ENCODE data around the gene ST8SIA4.
A peak's percentile ranks its signal among the peaks of the same experiment; 100 is the strongest.

ST8SIA4 gene, protein sequence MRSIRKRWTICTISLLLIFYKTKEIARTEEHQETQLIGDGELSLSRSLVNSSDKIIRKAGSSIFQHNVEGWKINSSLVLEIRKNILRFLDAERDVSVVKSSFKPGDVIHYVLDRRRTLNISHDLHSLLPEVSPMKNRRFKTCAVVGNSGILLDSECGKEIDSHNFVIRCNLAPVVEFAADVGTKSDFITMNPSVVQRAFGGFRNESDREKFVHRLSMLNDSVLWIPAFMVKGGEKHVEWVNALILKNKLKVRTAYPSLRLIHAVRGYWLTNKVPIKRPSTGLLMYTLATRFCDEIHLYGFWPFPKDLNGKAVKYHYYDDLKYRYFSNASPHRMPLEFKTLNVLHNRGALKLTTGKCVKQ

DNA sequence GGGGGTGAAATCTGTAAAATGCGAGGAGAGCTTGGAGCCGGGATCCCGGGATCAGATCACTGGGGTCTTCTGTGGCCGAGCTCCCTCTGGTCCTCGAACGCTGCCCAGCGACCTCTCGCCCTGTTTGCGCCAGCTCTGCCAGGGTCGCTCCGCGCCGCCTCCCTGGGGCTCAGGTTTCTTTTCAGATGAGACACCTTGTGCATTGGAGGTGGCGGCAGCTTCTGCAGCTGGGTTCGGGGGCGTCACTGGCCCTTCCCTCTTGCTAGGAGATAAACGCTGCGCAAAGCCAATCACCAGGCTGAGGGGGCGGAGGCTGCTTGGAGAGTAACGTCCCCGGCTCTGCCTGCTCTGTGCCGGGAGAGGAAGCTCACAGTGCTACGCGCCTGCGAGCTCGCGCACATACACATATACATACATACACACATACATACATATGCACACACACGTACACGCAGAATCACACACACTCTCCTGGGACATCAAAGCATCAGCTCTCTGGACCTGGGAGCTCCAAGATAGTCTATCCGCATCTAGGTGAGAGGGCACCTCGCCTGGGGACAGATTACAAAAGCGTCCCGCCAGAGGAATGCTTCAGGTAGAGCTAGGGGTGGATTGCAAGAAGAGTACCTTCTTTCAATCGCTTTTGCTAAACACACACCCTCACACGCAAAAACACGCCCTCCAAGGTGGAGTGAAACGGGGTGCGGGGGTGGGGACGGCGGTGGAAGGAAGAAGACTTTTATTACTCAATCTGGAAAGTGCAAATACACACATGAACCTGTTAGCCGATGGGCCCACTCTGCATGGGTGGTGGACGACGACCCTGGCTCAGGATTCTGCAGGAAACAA is at the start of gene ST8SIA4:
TSS of gene ST8SIA4 (minus strand) at position 244 of the 849 bp plus-strand sequence. CDS start 327 bp downstream, outside the sequence.
- Mint-ChIP-seq H3K4me3 (peak within 1 kb of the TSS; percentile 98), H3K4me1 (peaks cover 51% of the 10 kb centered on the region), H3K27ac (peak within 1 kb of the TSS; percentile 97), H3K27me3 (no peaks in the 10 kb centered on the region), H3K9me3 (no peaks in the 10 kb centered on the region), H3K36me3 (peaks cover 14% of the 10 kb centered on the region)
- ATAC-seq, result peak; percentile 89

DNA sequence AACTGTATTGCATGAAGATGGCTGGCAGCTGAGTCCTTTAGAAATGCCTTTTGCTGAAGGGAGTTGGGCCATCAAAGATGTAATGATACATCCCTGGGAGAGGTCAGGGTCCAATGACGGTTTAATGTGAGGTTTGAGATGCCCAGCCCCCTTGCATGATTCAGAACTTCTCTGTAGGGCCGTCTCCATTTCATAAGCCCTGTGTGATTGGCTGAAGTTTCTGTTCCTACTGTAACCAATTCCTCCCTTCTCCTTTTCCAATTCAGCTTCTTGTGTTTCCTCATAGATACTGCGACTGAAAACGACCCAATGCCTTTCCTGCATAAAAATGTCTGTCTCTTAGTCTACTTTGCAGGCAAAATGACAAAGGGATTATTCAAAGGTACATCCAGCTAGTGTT is 47.9 kb upstream of the ST8SIA4 start:
- no peaks in the 10 kb centered on the region for H3K27me3 Mint-ChIP-seq
- H3K9me3 Mint-ChIP-seq, result peaks cover 8% of the 10 kb centered on the region
- peaks cover 6% of the 10 kb centered on the region for H3K36me3 Mint-ChIP-seq
- H3K4me3 Mint-ChIP-seq, result no peak overlapping the region
- no peak for ATAC-seq
- H3K4me1 Mint-ChIP-seq, result no peaks in the 10 kb centered on the region
- H3K27ac Mint-ChIP-seq, result no peak overlapping the region

DNA sequence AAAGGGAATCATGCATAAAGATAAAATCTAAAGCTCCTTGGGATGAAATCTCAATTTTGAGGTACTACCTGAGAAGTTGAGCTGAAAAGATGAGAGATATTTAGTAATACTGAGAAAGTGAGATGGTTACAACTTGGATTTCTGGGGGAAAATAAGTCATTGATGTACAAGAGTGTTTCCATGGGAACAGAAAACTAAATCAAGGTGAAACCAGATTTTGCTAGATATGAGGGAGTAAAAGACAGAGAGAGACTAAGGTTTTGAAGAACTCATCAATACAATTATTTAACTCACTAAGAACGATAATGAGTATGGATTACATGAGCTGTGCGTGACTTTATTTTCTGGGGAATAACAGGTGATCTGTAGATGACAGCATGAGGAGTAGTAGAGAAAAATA is 10.2 kb upstream of the ST8SIA4 start:
- no peaks in the 10 kb centered on the region for H3K27me3 Mint-ChIP-seq
- ATAC-seq, result no peak
- H3K4me3 Mint-ChIP-seq, result no peak overlapping the region
- peaks cover 19% of the 10 kb centered on the region for H3K36me3 Mint-ChIP-seq
- peaks cover 25% of the 10 kb centered on the region for H3K4me1 Mint-ChIP-seq
- no peaks in the 10 kb centered on the region for H3K9me3 Mint-ChIP-seq
- H3K27ac Mint-ChIP-seq, result no peak overlapping the region

DNA sequence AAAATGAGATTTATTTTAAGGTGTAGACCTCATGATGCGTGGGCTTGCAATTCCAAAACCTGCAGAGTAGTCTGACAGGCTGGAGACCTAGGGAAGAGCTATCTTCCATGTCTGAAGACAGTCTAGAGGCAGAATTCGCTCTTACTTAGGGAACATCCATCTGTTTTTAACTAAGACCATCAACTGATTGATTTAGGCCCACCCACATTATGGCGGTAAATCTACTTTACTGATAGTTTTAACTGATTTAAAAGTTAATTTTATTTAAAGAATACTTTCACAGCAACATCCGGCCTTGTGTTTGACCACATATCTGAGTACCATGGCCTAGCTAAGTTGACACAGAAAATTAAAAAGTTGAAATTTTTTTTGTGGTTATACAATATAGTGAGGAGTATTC is 6.0 kb upstream of the ST8SIA4 start:
- no peak for ATAC-seq
- no peaks in the 10 kb centered on the region for H3K36me3 Mint-ChIP-seq
- peaks cover 49% of the 10 kb centered on the region for H3K4me1 Mint-ChIP-seq
- H3K27ac Mint-ChIP-seq, result no peak overlapping the region
- H3K9me3 Mint-ChIP-seq, result no peaks in the 10 kb centered on the region
- H3K27me3 Mint-ChIP-seq, result no peaks in the 10 kb centered on the region
- no peak overlapping the region for H3K4me3 Mint-ChIP-seq

DNA sequence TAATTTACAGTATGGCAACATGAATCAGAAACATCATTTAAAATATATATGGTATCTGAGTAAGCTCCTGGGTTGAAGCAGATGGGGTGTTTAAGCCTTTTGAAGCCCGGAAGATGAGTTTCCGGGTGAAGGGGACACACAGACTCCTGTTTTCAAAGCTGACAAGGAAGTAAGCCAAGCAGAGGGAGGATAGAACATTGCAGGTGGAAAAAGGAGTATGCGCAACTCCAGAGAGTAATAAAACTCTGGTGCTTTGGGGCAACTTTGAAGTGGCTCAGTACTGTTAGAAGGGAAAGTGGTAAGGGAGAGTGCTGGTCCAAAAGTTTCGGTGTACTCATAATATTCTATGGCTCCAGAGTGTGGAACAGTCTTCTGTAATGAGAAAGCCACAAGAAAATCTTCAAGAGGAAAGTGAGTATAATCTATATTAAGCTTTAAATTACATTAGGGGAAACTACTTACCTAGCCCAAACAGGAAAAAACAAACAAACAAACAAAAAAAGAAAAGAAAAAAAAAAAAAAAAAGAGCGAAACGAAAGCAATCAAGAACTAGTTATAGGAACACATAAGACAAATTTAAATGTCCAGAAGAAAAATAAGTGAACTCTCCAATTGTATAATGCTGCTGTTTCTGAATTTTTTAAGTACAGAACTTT is 2.3 kb upstream of the ST8SIA4 start:
- H3K36me3 Mint-ChIP-seq, result peaks cover 10% of the 10 kb centered on the region
- no peaks in the 10 kb centered on the region for H3K9me3 Mint-ChIP-seq
- H3K4me3 Mint-ChIP-seq, result peak overlapping the region; percentile 98
- ATAC-seq, result no peak
- peaks cover 45% of the 10 kb centered on the region for H3K4me1 Mint-ChIP-seq
- H3K27ac Mint-ChIP-seq, result peak overlapping the region; percentile 97
- no peaks in the 10 kb centered on the region for H3K27me3 Mint-ChIP-seq

DNA sequence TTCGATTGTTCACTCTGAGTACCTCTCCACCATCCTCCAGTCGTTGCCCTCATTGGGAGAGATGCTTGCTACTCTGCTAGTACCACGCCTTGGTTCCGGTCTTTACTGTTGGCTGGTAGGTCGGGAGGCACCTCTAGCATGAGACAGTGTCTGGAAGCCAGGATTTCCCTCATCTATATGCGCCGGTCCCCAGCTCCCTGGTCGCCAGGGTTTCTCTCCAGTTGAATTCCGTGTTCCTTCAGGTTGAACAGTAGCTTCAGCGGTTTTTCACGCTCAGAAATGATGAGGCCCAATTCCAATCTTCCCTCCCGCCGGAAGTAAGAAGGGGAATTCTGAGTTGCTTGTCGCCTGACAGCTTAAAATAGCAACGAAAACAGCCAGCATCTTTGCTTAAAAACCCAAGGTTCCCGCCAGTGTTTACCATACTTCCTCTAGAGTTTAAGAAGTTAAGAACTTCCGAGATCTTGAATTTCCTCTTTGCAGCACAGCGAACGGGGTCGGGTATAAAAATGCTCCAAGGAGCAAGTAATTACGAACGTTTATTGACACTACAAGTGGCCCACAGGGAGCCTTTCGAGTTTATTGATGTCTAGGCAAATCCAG is 1.3 kb upstream of the ST8SIA4 start:
- Mint-ChIP-seq H3K4me1 (peaks cover 44% of the 10 kb centered on the region), H3K27ac (peak overlapping the region; percentile 97), H3K36me3 (peaks cover 10% of the 10 kb centered on the region), H3K4me3 (peak overlapping the region; percentile 98), H3K9me3 (no peaks in the 10 kb centered on the region), H3K27me3 (no peaks in the 10 kb centered on the region)
- ATAC-seq, result peak; percentile 53

DNA sequence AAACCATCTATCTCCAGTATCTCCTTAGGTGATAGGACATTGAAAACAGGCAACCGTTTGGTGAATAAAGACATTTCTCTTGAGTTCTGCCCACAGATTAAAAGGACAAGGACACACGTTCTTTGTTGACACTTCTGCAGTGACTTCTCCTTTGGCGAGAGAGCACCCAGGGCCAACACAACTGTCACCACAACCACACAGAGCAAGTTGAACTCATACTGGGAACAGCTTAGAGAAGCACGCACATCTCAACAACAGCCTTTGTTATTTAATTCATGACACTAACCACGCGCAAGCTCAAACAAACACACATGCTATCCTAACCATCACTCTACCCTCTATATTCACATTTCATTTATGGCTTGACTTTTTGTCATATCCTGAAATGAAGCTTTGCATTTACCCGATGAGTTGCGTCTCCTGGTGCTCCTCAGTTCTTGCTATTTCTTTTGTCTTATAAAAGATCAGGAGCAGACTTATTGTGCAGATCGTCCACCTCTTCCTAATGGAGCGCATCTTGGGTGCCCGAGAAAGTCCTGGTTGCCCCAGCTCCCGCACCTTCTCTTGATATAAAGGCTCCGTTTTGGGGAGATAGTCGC is 543 bp downstream of the ST8SIA4 start:
- H3K36me3 Mint-ChIP-seq, result peaks cover 14% of the 10 kb centered on the region
- peak overlapping the region; percentile 98 for H3K4me3 Mint-ChIP-seq
- peak overlapping the region; percentile 97 for H3K27ac Mint-ChIP-seq
- peaks cover 45% of the 10 kb centered on the region for H3K4me1 Mint-ChIP-seq
- no peaks in the 10 kb centered on the region for H3K9me3 Mint-ChIP-seq
- H3K27me3 Mint-ChIP-seq, result no peaks in the 10 kb centered on the region
- ATAC-seq, result peak; percentile 20

DNA sequence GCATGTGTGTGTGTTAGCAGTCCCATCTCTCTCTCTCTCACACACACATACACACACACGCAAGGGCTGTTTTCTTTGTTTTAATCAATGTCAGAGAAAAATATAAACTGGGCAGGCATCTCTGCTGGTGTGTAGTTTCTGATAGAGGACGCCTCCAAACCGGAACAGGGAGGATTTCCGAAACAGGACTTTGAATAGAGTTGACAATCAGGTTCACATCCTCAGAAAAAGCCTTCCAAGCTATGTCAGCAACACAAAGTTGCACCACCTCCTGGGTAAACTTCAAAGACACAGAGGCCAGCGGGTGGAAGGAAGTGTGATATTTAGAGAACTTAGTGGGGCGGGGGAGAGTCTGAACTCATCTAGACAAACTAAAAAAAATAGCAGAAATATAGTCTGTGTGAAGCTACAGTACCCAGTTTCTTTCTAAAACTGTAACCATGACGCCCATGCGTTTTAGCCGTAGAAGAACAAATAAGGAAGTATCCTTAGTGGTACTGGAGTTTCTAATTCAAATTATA is 1.2 kb downstream of the ST8SIA4 start:
- Mint-ChIP-seq H3K27me3 (no peaks in the 10 kb centered on the region), H3K9me3 (no peaks in the 10 kb centered on the region), H3K36me3 (peaks cover 14% of the 10 kb centered on the region), H3K4me3 (peak overlapping the region; percentile 98), H3K4me1 (peaks cover 39% of the 10 kb centered on the region), H3K27ac (peak overlapping the region; percentile 97)
- peak; percentile 54 for ATAC-seq

DNA sequence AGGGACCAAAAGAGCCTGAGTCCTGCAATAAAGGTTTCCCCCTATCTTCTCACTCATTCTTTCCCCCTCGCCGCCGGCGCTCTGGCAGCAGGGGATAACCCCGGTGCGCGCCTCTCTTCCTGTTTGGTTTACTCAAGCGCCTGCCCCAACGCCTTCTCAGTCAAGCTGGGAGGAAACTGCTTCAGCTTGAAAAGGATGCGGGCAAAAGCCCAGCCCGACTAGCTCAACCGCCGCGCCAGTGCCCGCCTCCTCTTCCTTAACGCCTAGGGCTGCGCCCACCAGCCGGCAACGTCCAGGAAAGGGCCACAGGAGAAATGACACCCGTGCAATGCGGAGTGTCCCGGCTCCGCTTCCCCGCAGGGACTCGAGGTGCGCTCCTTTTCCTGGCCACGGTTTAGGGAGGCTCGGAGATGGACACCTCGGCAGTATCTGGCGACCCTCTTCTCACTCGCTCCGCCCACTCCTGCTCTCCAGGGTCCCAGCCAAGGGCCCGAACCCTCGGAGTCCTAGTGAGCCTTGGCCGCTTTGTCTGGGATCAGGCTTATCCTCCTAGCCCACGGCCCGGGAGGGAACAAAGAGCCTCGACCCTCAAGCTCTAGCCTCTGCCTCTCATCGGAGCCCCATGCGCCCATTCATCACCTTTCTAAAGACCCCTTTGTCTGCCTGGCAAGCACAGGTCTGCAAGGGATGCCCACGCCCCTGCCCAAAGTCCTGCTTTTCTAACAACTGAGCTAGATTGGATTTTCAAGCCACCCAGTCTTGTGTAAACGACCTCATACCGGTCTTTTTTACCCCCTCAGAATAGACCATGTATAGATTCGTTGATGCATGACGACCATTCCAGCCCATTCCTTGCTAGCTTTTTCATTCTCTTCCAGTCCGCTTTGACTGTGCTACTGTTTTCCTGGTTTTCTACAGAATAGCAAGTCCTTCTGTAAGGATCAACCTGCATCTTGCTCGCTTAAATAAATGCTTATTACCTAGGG is 2.0 kb downstream of the ST8SIA4 start:
- peak; percentile 71 for ATAC-seq
- Mint-ChIP-seq H3K4me3 (peak overlapping the region; percentile 98), H3K9me3 (no peaks in the 10 kb centered on the region), H3K27me3 (no peaks in the 10 kb centered on the region), H3K36me3 (peaks cover 18% of the 10 kb centered on the region), H3K27ac (peak overlapping the region; percentile 97), H3K4me1 (peaks cover 41% of the 10 kb centered on the region)

DNA sequence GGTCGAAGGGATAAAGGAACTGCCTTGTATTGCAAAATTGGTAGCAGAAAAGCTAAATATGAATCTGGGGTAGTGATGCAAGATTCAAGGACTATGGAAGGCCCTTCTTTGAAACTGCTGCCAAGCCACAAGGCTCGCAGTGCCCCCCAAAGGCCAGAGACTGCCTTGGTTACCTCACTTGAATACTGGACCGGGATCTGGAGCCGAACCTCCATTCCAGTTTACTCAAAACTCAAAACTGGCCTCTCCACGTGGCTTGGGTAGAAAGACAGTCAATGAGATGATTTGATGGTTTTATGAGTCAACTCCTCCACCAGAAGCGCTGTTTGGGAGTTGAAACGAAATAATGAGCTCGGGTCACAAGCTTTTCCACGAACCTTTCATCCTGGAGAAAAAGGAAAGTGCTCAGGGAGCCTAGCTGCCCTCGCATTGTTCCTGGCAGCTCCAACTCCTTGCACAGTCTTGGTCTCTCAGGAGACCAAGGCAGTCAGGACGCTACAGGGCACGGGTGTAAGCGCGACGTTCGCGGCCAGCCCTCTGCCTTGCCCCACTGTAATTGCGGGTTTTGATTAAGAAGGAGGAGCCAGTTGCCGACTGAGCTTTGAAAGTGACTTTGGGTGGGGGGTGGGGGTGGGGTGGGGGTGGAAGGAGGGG is 2.8 kb downstream of the ST8SIA4 start:
- H3K4me3 Mint-ChIP-seq, result peak overlapping the region; percentile 98
- peak overlapping the region; percentile 97 for H3K27ac Mint-ChIP-seq
- H3K4me1 Mint-ChIP-seq, result peaks cover 42% of the 10 kb centered on the region
- H3K27me3 Mint-ChIP-seq, result no peaks in the 10 kb centered on the region
- H3K9me3 Mint-ChIP-seq, result no peaks in the 10 kb centered on the region
- H3K36me3 Mint-ChIP-seq, result peaks cover 26% of the 10 kb centered on the region
- peak; percentile 46 for ATAC-seq

DNA sequence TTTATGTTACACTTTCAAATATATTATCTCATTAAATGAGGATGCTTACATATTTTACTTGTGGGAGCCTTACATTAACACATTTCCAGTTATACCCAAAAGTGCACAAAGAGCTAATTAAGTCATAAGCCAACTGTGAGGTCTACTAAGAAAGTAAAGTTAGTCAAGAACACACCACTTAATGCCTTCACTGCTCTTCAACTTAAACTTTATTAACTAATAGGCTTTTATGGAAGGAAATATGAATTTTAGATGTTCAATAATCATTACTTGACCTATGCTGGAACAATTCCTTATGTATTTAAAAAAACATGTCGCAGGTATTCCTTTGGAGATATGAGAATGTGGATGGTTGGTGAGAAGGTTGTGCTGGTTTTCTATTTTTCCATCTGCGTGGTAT is 3.4 kb downstream of the ST8SIA4 start:
- Mint-ChIP-seq H3K27ac (peak overlapping the region; percentile 97), H3K27me3 (no peaks in the 10 kb centered on the region), H3K9me3 (no peaks in the 10 kb centered on the region), H3K36me3 (peaks cover 27% of the 10 kb centered on the region), H3K4me1 (peaks cover 44% of the 10 kb centered on the region), H3K4me3 (peak overlapping the region; percentile 98)
- no peak for ATAC-seq

DNA sequence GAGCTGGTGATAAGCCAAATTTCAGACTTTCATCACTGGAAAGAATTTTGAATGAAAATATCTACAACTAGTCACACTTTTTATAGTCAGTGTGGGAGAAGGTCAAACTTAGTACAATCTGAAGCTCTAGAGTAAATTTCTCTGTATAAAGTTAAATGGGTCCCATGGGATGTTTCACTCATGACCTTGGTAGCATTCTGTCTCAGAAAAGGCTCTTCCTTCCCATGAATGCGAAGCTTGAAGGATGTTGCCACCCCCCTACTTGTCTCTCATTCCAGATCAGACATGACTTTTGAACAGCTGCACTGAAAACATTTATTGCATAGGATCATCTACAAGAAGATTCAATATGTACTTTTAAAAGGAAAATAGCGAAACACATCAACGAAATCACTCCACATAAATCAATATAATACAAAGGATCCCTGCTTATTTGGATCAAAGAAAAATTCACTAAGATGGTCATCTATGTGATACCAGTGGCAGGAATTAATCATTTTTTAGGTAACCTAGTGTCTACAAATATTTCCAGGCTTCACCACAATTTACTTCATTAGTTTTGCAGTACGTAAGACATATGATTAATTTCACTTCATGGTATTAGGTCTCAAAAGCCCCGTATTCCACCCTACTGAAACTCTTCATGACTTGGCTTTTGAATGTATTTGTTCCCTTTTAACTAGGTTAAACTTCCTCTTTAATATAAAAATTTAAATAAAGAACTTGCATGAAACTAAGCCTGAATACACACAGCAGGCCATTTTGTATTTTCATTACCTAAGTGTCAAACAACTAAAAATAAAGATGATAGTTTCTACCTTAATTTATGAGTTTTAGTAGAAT is 4.4 kb downstream of the ST8SIA4 start:
- Mint-ChIP-seq H3K9me3 (no peaks in the 10 kb centered on the region), H3K4me3 (peak overlapping the region; percentile 76), H3K36me3 (peaks cover 37% of the 10 kb centered on the region), H3K4me1 (peaks cover 54% of the 10 kb centered on the region), H3K27ac (peak overlapping the region; percentile 97), H3K27me3 (no peaks in the 10 kb centered on the region)
- ATAC-seq, result no peak
